HG03571 (cell line): ENCODE data around the gene PTBP3.

ENCODE experiments used
- ATAC-seq: cut with Tn5 transposase; IDR thresholded peaks from one replicate; pipeline ENCODE4 v1.9.1; 2021; ENCODE audit not compliant: unreplicated experiment

The PTBP3 gene

DNA sequence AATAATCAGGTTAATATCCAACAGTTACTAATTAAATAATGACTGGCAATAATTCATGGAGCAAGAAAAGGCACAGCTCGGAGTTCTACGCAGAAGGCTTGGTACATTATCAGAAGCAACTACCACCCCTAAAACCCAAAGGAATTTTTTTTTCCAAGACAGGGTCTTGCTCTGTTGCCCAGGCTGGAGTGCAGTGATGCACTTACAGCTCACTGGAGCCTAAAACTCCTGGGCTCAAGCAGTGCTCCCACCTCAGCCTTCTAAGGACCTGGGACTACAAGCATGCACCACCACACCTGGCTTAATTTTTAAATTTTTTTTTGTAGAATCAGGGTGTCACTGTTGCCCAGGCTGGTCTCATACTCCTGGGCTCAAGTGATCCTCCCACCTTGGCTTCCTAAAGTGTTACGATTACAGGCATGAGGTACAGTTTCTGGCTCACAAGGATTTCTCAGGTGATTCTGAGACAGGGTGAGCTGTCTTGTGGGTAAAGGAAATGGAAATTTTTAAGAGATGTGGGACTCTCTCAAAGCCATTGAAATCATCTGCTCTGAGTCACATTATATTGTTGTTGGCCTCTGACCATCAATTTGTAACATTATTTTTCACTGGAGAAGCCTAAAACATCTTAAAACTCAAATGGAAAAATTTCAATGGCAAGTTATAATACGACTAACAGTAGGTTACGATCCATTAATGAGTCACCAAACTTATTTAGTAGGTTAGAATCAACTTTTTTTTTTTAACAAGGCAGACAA lies 26.8 kb upstream of the PTBP3 start:
- ATAC-seq, result no peak

DNA sequence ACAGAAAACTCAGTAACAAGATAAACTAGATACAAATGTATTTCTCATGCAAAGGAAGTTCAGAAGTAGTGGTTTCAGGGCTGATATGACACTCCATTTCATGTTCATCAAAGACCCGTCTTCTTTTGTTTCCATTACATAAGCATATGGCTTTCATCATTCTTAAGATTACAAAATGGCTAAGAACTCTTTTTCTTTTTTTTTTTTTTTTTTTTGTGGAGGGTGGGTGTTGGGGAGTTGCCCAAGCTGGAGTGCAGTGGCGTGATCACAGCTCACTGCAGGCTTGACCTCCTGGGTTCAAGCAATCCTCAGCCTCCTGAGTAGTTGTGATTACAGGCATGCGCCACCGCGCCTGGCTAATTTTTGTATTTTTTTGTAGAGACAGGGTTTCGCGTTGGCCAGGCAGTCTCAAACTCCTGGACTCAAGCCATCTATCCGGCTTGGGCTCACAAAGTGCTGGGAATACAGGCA lies 22.0 kb upstream of the PTBP3 start:
- ATAC-seq, result no peak

DNA sequence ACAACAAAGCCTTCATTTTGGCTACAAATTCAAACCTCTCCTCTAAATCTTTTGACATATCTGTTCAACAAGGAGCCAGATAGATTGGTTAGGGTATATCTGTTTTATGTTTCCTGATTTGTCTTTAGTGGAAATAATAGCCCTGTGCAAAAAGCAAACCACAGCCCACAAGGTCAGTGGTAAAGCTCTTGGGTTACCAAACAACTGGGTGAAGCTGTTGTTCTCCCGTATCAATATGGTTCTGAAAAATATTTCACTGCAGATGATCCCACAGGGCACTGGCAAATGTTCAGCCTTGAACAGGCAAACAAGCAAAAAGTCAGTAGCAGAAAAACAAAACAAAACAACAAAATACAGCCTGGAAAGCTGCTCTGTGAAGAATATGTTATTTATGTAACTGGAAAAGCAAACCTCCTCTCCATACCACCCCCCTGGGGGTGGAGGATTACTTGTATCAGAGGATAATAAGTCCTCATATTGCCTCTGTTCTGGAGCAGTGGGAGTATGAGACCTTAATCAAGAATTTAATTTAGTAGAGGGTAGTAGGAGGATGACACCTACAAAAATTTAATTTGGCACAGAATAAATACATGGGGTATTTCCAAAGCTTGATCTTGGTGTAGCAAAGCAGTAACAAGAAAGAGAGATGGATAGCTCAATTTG lies 20.8 kb upstream of the PTBP3 start:
- ATAC-seq, result no peak

DNA sequence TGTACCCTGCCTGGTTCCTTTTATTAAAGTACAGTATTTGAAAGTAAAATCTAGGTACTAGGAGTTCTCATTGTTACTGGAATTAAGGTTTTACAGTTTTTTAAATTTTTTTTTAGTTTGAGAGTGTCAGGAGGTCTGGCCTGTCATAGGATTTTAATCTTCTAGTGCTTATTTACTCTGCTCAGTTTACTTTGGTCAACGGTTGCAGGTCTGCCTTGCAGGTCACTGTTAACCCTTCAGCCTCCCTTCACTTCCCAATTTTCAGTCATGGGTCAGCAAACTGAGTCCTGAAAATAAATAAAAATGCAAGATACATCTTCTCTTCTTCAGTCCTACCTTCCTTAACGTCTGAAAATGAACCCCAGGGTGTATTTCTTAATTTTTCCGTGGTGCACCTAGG lies 18.8 kb upstream of the PTBP3 start:
- ATAC-seq, result no peak

DNA sequence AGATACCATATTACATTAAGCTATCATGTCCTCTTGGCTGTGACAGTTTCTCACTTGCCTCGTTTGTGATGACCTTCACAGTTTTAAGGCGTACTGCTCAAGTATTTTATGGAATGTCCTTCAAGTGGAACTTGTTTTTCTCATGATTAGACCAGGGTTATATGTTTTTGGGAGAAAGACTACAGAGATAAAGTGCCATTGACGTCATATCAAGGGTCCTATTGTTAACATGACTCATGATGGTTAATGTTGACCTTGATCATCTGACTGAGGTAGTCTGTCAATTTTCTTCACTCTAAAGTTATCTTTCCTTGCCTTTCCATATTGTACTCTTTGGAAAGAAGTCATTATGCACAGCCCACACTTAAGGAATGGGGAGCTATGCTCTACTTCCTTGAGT lies 17.8 kb upstream of the PTBP3 start:
- no peak for ATAC-seq

DNA sequence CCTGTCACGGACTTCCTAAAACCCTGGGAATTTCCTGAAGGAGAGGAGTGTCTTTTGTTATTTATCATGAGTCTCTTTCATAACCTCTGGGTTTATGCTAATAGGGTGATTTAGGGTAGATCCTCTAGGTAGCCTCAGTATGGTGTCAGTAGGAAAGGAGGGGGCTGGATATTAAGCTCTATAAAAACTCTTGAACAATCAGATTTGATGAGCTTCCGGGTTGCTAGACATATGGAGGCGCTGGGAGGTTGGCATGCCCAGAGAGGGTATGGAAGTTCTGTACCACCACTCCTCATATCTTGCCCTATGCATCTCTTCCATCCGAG lies 15.6 kb upstream of the PTBP3 start:
- ATAC-seq, result no peak

DNA sequence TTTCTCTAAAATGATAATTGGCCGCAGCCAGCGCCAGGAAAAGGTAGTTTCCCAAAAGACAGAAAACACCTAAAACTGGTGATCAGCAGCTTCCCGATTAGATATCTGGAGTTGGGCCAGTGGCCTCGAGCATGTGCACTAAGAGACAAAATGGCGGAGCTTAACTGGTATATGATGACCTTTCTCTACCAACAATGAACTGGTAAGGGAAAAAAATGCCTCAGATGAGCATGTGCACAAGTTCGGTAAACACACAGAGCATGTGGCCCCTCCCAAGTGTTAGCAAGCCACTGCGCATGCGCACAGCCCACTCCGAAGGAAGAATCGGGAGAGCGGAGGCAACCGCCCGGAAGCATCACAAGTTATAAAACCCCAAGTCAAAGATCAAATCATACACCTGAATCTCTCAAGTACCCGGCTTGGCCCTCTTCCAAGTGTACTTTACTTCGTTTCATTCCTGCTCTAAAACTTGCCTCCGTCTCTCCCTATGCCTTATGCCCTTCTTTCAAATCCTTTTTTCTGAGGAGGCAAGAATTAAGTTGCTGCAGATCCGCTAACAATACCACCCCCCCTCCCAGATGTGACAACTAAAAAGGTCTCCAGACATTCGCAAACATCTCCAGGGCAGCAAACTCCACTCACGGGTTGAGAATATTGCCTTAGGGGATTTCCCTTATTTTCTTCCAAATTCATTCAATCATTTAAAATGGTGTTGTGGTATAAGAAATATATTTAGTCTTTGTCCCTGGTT lies 15.0 kb upstream of the PTBP3 start:
- ATAC-seq, result no peak

DNA sequence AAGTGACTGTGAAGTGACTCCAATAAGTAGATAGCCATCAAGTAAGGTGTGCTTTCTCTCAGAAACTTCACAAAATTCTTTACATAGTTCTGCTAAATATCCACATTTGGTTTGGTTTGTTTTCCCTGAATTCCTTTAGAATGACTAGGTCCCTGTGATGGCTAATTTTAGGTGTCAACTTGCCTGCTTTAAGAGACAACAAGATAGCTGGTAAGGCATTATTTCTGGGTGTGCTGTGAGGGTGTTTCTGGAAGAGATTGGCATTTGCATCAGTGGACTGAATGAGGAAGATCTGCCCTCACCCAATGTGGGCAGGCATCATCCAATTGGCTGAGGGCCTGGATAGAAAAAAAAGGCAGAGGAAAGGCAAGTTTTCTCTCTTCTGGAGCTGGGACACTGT lies 8.3 kb upstream of the PTBP3 start:
- ATAC-seq, result no peak

DNA sequence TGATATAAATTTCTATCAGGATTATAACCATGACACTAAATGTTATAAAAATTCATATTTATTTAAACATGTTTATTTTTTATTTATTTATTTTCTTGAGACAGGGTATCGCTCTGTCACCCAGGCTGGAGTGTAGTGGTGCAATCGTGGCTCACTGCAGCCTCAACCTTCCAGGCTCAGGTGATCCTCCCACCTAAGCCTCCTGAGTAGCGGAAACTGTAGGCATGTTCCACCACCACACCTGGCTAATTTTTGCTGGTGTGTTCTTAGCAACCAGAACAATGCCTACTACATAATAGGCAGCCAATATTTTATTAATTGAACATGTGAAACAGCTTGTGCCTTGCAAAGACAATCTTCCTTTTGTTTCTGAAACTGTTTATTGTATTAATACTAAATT lies 6.5 kb upstream of the PTBP3 start:
- ATAC-seq, result no peak

DNA sequence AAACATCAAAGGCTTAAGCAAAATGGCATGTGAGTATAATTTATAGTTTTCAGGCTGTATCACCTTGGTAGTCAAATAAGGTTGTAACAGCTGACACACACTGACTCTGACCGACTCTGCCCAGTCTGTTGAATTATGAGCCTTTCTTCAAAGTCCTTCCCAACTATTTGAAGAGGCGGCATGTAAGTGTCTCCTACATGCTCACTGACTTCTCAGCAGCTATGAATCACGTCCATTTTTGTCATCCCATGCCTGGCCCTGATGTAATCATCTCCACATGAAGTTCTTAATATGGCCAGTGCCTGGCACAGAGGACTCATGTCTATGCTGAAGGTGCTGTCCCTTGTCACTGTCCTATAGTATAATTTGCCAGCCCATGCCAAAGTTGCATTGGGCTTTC lies 5.1 kb upstream of the PTBP3 start:
- no peak for ATAC-seq

DNA sequence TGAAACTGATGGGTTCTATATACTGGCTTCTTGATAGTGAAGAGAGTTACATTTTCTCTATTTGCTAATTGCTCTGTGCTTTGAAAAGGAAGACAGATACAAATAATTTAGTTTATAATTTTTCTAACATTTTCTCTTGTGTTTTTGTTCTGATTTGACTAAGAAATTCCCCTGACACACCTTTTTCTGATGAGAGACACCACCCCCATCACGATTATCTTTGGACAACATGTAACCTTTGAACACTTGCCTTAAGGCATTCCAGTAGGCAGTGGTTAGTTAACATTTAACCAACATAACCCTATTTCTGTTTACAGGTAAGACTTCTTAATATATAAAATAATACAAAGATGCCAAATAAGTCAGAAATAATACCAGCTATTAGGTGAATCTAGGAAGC lies 4.1 kb upstream of the PTBP3 start:
- no peak for ATAC-seq

DNA sequence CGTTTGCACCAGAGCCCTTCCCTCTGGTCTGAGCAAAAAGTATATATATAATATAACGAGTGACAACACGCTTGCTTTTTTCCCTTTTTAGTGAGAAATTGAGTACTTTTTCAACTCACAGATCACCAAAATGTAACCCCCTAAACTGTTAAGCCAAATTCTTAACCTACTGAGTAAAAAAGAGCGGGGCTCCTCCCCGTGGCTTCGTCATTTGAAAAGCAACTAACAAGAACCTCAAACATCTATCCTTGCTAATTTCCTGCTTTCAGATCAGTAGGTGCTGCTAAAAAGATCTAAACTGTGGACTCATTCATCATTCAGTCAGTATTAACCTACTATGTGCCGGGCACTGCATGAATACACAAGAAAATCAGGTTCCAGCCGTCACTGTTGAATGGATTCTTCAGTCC lies 1.0 kb upstream of the PTBP3 start:
- no peak for ATAC-seq

DNA sequence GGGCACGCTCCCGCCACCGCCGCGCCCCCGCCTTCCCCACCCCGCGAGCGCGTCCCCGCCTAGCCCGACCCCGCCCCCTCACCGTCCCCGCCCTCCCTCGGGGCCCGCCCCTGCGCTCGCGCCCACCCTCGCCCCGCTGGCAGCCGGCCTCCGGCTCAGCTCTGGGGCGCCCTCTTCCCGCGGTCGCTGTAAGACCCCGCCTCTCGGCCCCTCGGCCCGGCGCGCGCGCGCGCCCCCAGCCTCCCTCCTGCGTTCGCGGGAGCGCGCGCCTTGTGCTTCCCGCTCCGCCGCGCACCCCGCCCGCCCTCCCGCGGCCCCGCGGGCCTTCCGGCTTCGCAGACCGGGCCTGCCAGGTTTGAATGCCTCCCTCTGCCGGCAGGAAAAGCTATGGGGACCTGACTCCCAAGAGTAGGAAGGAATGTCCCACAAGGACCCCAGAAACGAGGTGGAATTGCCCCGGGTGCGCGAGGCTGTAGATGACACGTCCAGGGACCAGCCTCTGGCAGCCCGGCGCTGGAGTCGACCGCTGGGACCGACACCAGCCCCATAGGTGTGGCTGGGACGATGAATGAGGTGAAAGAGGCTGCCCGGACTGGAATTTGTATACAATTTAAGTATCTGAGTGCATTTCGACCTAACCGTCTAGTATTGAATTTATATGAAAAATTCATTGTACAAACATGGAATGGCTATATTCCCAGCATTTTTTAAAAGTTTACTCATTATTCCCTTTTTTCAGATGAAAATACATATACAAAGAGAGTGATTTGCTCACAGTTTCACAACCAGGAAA lies 416 bp upstream of the PTBP3 start:
- peak; percentile 72 for ATAC-seq

DNA sequence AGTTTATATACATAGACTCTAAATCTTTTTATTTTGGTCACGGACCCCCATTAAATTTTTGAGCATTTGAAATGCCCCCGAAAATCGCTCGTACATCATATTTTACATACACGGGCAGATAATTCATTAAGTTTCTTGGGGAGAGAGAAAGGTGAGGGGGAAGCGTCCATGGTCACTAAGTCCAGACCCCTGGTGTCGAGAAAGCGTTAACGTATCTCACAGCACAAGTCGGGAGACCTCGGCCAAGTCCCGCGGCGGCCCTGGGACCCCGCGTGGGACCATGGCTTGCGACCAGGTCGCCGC lies 794 bp downstream of the PTBP3 start:
- ATAC-seq, result no peak

DNA sequence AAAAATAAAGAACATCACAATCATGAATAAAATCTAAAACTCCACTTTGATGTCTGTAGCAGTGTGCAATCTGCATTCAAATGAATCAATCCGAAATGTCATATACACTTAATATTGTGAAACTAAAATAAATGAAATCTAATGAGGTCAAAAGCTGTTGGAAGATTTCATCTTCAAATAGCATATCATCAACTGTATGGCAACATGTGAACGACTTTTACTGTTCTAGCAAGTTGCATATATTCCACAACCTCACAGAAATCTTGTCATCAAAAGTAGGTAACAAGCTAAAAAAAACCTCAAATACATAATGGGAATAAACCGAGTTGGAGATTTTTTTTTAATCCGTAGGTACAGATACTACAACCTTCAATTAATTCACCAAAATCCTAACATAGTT lies 1.2 kb downstream of the PTBP3 start:
- ATAC-seq, result no peak

DNA sequence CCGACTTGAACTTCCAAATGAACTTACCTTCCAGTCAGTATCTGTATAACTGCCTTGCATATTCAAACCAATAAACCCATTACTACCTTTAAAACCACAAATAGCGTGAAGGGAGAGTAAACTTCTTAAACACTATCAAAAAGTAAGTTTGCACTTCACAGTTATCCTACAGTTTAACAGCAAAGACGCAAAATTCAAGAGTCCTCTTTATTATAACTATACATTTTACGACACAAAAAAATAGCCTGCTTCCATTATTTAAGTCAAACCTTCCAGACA lies 1.8 kb downstream of the PTBP3 start:
- no peak for ATAC-seq

DNA sequence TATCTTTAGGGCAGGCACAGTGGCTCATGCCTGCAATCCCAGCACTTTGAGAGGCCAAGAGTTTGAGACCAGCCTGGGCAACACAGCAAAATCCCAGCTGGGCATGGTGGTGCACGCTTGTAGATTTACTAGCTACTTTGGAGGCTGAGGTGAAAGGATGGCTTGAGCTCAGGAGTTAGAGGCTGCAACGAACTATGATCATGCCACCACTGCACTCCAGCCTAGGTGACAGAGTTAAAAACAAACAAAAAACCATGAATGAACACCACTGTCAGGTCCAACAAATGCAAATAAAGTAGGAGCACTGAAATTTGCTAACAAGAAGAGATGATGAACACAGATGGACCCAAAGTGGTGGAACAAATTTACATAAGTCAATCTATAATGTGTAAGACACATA lies 4.9 kb downstream of the PTBP3 start:
- no peak for ATAC-seq

DNA sequence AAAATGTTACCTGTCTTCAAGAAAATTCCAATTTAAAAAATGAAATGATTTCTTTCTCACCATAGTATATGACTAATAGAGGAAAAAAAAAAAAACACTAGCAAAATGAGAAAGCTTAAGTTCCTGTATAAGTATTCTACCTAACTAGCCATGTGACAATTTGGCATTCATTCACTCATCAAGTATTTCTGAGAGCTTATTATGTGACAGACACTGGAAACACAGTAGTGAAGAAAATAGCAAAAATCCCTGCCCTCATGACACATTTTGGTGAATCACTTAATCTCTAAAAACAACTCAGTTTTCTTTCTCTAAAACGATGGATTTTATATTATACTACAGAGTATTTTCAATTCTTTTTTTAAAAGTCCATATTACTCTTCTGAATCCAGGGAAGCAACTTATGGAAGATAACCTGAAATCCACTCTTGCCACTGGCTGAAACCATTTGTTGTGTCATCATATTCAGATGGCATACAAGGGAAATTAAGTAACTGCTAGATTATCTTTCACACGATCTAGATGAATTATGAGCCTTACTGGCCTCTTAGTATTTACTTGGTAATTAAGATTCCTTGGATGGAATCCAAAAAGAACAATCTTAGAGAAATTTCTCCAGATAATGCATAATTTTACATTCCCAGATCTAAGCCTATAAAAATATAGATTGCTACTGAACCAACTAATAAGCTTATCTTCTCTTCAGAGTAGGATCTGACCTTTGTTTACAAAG lies 5.5 kb downstream of the PTBP3 start:
- ATAC-seq, result no peak

DNA sequence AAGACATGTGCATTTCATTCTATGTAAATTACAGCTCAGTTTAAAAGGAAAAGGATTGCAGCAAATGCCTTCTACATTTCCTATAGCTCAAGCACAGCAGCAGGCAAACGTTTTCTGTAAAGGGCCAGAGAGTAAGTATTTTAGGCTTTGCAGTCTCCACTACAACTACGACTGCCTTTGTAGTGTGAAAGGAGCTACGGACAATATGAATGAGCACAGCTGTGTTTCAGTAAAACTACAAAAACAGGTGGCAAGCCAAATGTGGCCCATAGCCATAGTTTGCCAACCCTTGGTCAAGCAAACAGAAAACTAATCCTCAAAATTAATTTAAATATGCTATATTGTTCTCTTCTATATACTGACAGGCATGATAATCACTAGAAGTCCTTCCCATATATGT lies 7.2 kb downstream of the PTBP3 start:
- no peak for ATAC-seq

DNA sequence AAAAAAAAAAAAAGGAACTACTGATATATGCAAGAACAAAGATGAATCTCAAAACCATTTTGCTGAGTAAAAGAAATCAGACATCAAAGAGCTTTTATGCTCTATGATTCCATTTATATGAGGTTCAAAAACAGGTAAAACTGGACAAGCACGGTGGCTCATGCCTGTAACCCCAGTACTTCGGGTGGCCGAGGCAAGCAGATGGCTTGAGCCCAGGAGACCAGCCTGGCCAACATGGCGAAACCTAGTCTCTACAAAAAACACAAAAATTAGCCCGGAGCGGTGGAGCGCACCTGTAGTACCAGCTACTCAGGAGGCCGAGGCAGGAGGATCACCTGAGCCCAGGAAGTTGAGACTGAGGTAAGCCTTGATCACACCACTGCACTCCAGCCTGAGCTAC lies 7.8 kb downstream of the PTBP3 start:
- ATAC-seq, result no peak

DNA sequence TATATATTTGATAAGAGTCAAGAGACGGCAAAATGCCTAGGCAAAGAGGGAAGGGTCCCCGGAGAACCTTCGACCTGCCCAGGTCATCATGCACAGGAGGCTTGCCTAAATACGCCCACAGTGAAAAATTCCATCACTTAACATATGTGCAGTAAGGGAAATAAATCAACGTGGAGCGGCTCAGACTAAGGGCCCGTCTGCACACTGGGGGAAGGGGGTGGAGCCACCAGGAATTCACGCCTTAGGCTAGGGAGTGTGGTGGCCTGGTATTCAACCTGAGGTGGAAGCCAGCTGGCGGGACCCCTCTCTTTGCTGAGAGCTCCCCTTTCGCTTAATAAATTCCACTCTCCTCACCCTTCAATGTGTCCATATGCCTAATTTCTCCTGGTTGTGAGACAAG lies 8.3 kb downstream of the PTBP3 start:
- ATAC-seq, result no peak
